Activated naive CD4-positive, alpha-beta T cell treated with anti-CD3 and anti-CD28 coated beads for 36 hours (primary cell): Measurements from ENCODE around the gene NRCAM. TPM values are rescaled to one million over a fixed set of nuclear protein-coding genes. Genes with fewer than 3 reads are reported as not detected.

ENCODE experiments used
- CTCF ChIA-PET: fragments of 350-600 bp; sonication (Branson Sonifier 250); formaldehyde crosslinking; loops from one replicate; lab custom pipeline; 2021; ENCODE audit warnings: antibody characterized with exemption; lab: Charles Lee
- DNase-seq: peaks from one replicate; pipeline ENCODE4 v3.0.0-alpha.2; 2020
- H3K27ac Mint-ChIP-seq: one replicate; pipeline ENCODE4 v1.8.0; 2021; ENCODE audit warnings: mild to moderate bottlenecking, mixed read lengths
- H3K27me3 Mint-ChIP-seq: one replicate; pipeline ENCODE4 v1.8.0; 2021; ENCODE audit warnings: low read depth, mixed read lengths
- H3K36me3 Mint-ChIP-seq: one replicate; pipeline ENCODE4 v1.8.0; 2021; ENCODE audit warnings: low read depth, mixed read lengths
- H3K4me1 Mint-ChIP-seq: one replicate; pipeline ENCODE4 v1.8.0; 2021; ENCODE audit warnings: low read depth, mixed read lengths
- H3K4me3 Mint-ChIP-seq: one replicate; pipeline ENCODE4 v1.8.0; 2021; ENCODE audit warnings: mild to moderate bottlenecking, moderate library complexity, mixed read lengths
- H3K9me3 Mint-ChIP-seq: one replicate; pipeline ENCODE4 v1.8.0; 2021; ENCODE audit warnings: mixed read lengths
- intact Hi-C: fragments of 100-400 bp; cut with micrococcal nuclease; formaldehyde crosslinking; loops from one replicate; pipeline ENCODE4 v1.15.1; 2023
- total RNA-seq, 2 experiments: library from RNA; stranded (reverse); gene quantifications; one replicate each; pipeline ENCODE4 v1.2.3, GENCODE V29; 2021

The NRCAM gene
- total RNA-seq, 2 experiments from 2014 or later: 0.81 to 1.0 TPM

DNA sequence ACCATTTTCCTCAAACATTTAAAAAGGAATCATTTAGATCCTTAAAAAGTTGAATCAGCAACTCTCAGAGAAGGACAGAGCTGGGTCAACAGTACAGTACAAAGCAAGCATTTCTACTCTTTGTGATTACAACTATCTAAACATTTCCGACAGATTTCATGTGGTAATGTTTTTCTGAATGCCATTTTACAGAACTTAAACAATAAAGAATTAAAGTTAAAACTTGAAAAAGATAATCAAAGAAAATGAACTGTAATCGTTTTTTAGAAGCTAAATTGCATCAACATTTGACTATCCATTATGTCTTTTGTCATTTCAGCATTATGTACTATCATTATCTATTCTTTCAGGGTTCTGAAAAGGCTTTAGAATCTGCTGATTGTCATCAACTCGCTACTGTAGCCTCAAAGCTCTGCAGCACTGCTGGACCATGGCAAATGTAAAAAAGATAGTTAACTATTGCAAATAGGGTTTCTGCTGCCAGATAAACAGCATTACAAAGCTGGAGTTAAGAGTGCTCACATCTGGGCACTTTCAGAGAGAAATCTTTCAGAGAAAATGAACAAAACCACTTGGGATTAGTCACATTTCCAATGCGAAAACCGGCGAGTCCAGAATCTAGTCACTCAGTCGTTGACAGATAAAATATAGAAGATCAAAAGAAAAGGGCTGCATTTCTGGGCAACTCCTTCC lies 165.6 kb downstream of the NRCAM start:
- no peak overlapping the region for H3K4me3 Mint-ChIP-seq
- DNase-seq: no peak
- H3K27ac Mint-ChIP-seq: no peak overlapping the region
- peaks cover 13% of the 10 kb centered on the region for H3K27me3 Mint-ChIP-seq
- intact Hi-C loops: no loop called here
- no peaks in the 10 kb centered on the region for H3K4me1 Mint-ChIP-seq
- H3K9me3 Mint-ChIP-seq: no peaks in the 10 kb centered on the region
- H3K36me3 Mint-ChIP-seq: no peaks in the 10 kb centered on the region
- CTCF ChIA-PET: interaction anchor here (0.6 kb wide), 1 partner anchor 213 kb away, joined by 4 read pairs; no protein-coding TSS in a partner anchor

DNA sequence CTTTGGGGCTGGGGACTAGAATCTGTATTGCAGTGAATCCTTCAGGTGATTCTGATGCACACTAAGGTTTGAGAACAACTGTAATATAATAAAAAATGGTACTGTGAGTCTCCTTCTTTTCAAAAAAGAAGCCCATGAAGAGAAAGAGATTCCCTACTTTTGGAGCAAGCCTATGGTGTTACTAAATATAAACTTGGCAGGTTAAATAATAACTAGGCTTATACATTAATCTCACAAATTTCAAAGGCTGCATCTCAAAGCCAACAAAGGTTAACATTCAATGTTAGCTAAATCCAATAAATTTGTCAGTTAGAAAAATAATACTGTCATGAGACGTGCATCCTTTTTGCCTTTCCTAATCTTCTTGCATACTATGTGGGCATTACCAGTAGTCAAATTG lies 166.4 kb downstream of the NRCAM start:
- CTCF ChIA-PET: interaction anchor here (0.6 kb wide), 1 partner anchor 212 kb away, joined by 4 read pairs; no protein-coding TSS in a partner anchor
- Mint-ChIP-seq H3K9me3 (no peaks in the 10 kb centered on the region), H3K27ac (no peak overlapping the region)

DNA sequence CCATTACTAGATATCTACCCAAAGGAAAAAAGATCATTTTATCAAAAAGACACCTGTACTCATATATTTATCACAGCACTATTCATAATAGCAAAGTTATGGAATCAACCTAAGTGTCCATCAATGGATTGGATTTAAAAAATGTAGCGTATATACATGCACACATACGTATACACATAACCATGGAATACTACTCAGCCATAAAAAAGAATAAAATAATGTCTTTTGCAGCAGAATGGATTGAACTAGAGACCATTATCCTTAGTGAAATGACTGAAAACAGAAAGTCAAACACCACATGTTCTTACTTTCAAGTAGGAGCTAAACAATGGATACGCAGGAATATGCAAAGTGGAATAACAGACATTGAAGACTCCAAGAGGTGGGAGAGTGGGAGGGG lies 168.4 kb downstream of the NRCAM start:
- Mint-ChIP-seq H3K27ac (no peak overlapping the region), H3K4me1 (peaks cover 8% of the 10 kb centered on the region), H3K9me3 (no peaks in the 10 kb centered on the region), H3K27me3 (peaks cover 21% of the 10 kb centered on the region), H3K4me3 (no peak overlapping the region), H3K36me3 (no peaks in the 10 kb centered on the region)
- DNase-seq: no peak
- CTCF ChIA-PET: interaction anchor here (0.7 kb wide), 1 partner anchor 20 kb away, joined by 3 read pairs; no protein-coding TSS in a partner anchor
- intact Hi-C loops: no loop called here

More for the DNA sequence above, 166.4 kb downstream of the NRCAM start:
- Mint-ChIP-seq H3K4me3 (no peak overlapping the region), H3K36me3 (no peaks in the 10 kb centered on the region), H3K27me3 (peaks cover 14% of the 10 kb centered on the region), H3K4me1 (no peaks in the 10 kb centered on the region)
- no peak for DNase-seq
- intact Hi-C loops: no loop called here

DNA sequence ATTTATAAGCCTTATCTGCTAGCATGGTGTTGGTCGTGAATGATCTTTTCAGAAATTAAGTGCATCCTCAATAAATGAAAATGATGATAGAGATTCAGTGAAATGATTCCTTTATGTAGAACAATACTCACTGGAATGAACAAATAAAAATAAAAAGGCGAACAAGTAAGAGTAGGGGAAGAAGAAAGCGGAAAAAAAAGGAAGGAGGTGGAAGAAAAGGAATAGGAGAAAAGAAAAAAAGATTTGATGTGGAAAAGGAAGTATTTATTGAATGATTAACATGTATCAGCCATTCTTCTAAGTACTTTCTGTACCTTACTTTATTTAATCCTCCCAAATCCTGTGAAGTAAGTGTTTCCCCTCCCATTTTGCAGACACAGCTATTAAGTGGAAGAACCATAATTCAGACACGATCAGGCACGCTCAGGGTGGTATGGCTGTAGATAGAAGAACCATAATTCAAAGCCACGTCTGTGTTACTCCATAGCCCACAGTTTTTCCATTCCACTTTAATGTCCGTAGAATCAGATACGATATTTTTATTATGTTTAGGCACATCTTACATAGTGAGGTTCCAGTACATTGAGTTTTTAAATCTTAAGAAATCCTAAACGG lies 169.8 kb downstream of the NRCAM start:
- peaks cover 21% of the 10 kb centered on the region for H3K27me3 Mint-ChIP-seq
- no peak overlapping the region for H3K27ac Mint-ChIP-seq
- no peaks in the 10 kb centered on the region for H3K36me3 Mint-ChIP-seq
- peaks cover 8% of the 10 kb centered on the region for H3K4me1 Mint-ChIP-seq
- intact Hi-C loops: no loop called here
- H3K4me3 Mint-ChIP-seq: no peak overlapping the region
- H3K9me3 Mint-ChIP-seq: no peaks in the 10 kb centered on the region
- no peak for DNase-seq
- CTCF ChIA-PET: interaction anchor here (0.7 kb wide), 1 partner anchor 219 kb away, joined by 3 read pairs; no protein-coding TSS in a partner anchor

DNA sequence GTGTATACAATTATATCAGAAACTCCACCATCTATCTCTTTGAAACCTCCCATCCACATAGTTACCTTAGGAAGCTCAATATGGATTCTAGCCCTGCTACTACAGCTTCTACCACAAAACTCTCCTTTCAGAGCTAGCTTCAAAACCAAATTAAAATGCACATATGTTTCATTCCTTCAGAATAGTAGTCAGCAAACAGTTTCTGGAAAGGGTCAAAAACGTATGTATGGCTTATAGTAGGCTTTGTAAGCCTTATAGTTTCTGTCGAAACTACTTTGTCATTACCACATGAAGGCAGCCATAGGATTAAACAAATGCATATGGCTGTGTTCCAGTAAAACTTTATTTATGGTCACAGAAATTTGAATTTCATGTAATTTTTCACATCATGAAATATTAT lies 170.5 kb downstream of the NRCAM start:
- no peak for DNase-seq
- Mint-ChIP-seq H3K4me1 (peaks cover 8% of the 10 kb centered on the region), H3K9me3 (no peaks in the 10 kb centered on the region), H3K36me3 (no peaks in the 10 kb centered on the region), H3K4me3 (no peak overlapping the region), H3K27me3 (peaks cover 21% of the 10 kb centered on the region), H3K27ac (no peak overlapping the region)
- CTCF ChIA-PET: no interaction called here
- intact Hi-C loops: no loop called here

DNA sequence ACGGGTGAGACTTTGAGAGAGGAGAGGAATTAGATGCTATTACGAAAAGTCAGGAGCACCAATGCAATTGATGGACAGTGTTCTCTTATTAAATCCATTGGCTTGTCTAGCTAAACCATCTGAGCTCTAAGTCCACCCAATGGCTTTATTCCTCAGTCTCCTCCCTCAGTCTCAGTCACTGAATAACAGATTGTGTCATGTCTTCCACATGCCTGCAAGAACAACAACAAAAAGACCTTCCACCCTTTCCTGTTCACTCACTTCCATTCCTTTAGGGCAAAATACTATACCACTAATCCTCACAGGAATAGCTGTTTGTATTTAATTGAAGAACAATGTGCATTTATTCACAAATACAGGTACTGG lies 171.2 kb downstream of the NRCAM start:
- no peak for DNase-seq
- intact Hi-C loops: no loop called here
- Mint-ChIP-seq H3K27me3 (peaks cover 21% of the 10 kb centered on the region), H3K4me3 (no peak overlapping the region), H3K4me1 (peaks cover 8% of the 10 kb centered on the region), H3K36me3 (no peaks in the 10 kb centered on the region), H3K27ac (no peak overlapping the region), H3K9me3 (no peaks in the 10 kb centered on the region)
- CTCF ChIA-PET: no interaction called here

DNA sequence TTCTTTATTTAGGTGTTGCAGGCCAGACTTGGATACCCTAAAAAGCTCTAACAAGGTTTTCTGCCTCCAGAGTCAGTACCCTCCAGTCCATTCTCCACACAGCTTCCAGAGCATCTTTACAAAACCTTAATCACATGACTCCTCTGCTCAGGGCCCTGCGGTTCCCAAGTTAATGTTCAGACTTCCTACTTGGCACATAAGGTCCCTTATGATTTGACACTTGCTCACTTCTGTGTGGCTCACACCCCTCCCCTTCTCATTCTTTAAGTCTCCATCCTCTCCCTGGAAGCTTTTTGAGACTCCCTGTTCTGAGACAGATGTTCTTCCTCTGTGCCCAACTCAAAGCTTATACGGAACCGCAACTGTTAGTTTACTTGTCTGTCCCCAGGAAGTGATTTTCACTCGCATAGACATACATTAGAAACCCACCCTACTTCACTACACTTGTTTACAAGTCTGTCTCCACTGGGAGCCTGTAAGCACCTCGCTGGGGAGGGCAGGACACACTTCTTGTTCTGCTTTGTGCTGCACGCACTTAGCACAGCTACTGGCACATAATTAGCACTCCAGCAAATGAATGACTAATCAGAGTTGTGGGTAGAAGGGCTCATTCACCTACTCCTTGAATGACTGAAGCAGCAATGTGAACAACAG lies 171.8 kb downstream of the NRCAM start:
- H3K4me3 Mint-ChIP-seq: no peak overlapping the region
- intact Hi-C loops: loop anchor here (1.0 kb wide), 1 partner anchor 27 kb away; no protein-coding TSS in a partner anchor
- H3K27me3 Mint-ChIP-seq: peaks cover 21% of the 10 kb centered on the region
- peak; percentile 32 for DNase-seq
- H3K9me3 Mint-ChIP-seq: no peaks in the 10 kb centered on the region
- H3K36me3 Mint-ChIP-seq: no peaks in the 10 kb centered on the region
- peaks cover 8% of the 10 kb centered on the region for H3K4me1 Mint-ChIP-seq
- H3K27ac Mint-ChIP-seq: peak overlapping the region; percentile 4
- CTCF ChIA-PET: no interaction called here

DNA sequence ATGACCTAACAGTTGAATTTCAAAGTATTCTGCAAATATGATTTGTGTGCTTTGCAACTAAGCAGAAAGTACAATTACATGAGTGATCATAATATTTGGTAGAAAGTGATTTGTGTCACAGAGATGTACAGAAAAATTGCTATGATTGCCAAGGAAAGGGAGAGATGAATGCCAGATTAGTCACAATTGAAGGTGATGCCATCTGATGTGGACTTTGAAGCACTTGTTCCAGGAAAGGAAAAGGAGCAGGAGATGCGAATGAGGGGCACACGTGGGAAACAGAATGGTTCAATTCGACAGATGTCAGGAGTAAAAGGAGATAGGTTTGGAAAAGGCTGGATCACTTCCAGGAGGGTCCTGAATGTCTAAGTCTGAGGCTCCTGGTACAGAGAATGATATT lies 173.0 kb downstream of the NRCAM start:
- H3K36me3 Mint-ChIP-seq: no peaks in the 10 kb centered on the region
- intact Hi-C loops: no loop called here
- no peak overlapping the region for H3K4me3 Mint-ChIP-seq
- no peak for DNase-seq
- H3K27ac Mint-ChIP-seq: no peak overlapping the region
- CTCF ChIA-PET: no interaction called here
- peaks cover 8% of the 10 kb centered on the region for H3K4me1 Mint-ChIP-seq
- peaks cover 24% of the 10 kb centered on the region for H3K27me3 Mint-ChIP-seq
- H3K9me3 Mint-ChIP-seq: peaks cover 1% of the 10 kb centered on the region

DNA sequence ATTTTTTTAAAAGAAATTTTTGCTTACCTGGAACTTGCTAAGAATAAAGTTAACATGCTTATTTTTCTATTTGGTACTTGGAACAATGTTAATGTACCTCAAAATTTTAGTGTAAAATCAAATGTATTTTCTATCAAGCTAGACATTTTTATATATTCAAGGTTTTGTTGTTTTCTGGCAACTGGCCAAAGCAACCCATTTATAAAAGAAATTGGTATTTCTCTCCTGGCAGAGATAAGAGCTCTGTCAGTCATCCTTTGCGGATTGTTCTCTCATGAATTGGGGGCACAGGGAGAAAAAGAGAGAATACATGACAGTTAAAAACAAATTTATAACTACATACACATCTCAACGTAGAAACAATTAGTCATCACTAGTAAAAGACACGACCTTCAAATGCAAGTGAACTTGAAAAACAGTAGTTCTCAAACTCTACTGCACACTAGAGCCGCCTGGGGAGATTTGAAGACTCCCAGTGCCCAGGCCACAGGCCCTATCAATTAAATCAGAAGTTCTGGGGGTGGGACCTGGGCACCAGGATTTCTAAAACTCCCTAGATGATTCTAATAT lies 173.7 kb downstream of the NRCAM start:
- Mint-ChIP-seq H3K27ac (no peak overlapping the region), H3K36me3 (no peaks in the 10 kb centered on the region), H3K9me3 (peaks cover 1% of the 10 kb centered on the region), H3K4me3 (no peak overlapping the region), H3K27me3 (peaks cover 24% of the 10 kb centered on the region), H3K4me1 (peaks cover 8% of the 10 kb centered on the region)
- CTCF ChIA-PET: no interaction called here
- intact Hi-C loops: no loop called here
- no peak for DNase-seq

DNA sequence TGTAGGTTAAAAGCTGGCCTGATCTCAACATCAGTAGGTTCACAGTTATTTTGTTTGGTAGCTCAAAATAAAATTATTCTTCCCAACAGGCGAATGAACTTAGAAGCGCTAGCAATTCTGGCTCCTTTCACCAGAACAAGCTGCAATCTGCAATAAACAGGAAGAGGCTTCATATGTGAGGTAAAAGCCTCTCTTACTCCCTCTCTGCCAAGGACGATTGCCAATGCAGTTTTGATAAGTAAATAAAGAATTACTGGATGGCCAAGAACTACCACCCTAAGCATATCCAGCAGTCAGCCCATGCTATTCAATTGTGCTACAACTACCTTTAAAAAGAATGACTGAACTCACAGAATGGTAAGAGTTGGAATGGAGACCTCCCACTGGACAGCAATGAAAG lies 176.1 kb downstream of the NRCAM start:
- Mint-ChIP-seq H3K9me3 (peaks cover 3% of the 10 kb centered on the region), H3K4me1 (peaks cover 8% of the 10 kb centered on the region), H3K36me3 (no peaks in the 10 kb centered on the region), H3K4me3 (no peak overlapping the region), H3K27ac (no peak overlapping the region), H3K27me3 (peaks cover 18% of the 10 kb centered on the region)
- DNase-seq: no peak
- CTCF ChIA-PET: no interaction called here
- intact Hi-C loops: no loop called here

DNA sequence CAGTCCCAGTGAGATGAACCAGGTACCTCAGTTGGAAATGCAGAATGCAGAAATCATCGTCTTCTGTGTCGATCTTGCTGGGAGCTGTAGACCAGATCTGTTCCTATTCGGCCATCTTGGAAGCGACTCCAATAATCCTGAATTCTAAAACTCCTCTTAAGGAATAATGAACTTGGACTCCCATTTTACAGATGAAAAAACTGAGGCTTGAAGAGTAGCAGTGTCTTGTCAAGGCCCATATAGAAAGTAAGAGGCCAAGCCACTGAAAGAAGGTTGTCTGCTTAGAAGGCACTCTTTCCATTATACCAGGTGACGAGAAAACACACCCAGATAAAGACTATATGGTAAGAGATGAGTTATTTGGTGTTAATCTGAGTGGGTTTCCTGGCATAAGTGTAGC lies 177.5 kb downstream of the NRCAM start:
- no peaks in the 10 kb centered on the region for H3K36me3 Mint-ChIP-seq
- CTCF ChIA-PET: no interaction called here
- peaks cover 11% of the 10 kb centered on the region for H3K27me3 Mint-ChIP-seq
- H3K27ac Mint-ChIP-seq: no peak overlapping the region
- no peaks in the 10 kb centered on the region for H3K4me1 Mint-ChIP-seq
- peaks cover 6% of the 10 kb centered on the region for H3K9me3 Mint-ChIP-seq
- intact Hi-C loops: no loop called here
- no peak for DNase-seq
- no peak overlapping the region for H3K4me3 Mint-ChIP-seq

DNA sequence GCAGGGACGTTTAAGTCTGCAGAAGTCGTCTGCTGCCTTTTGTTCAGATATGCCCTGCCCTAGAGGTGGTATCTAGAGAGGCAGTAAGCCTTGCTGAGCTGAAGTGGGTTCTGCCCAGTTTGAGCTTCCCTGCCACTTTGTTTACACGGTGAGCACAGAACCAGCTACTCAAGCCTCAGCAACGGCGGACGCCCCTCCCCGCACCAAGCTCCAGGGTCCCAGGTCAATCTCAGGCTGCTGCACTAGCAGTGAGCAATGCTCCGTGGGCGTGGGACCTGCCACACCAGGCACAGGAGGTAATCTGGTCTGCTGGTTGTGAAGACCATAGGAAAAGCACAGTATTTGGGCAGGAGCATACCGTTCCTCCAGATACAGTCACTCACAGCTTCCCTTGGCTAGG lies 178.0 kb downstream of the NRCAM start:
- CTCF ChIA-PET: no interaction called here
- peaks cover 6% of the 10 kb centered on the region for H3K9me3 Mint-ChIP-seq
- H3K4me3 Mint-ChIP-seq: no peak overlapping the region

More for the DNA sequence above, 178.0 kb downstream of the NRCAM start:
- H3K27me3 Mint-ChIP-seq: peaks cover 11% of the 10 kb centered on the region
- intact Hi-C loops: no loop called here
- no peak overlapping the region for H3K27ac Mint-ChIP-seq
- no peaks in the 10 kb centered on the region for H3K4me1 Mint-ChIP-seq
- H3K36me3 Mint-ChIP-seq: no peaks in the 10 kb centered on the region
- DNase-seq: no peak
